ENCODE measurements around the gene RASGRP3. TPM values are rescaled to one million over a fixed set of nuclear protein-coding genes. Genes with fewer than 3 reads are reported as not detected.

RASGRP3 gene
- total RNA-seq, 4 donors from 2014 or later: 2.6 to 42.7 (median 8.6) TPM

- no peaks in the 10 kb centered on the region for H3K9me3 ChIP-seq
- H3K4me3 ChIP-seq: no peak overlapping the region
- TF ChIP-seq CTCF (IDR thresholded peaks at IDR 0.05) (no peak), POLR2A (IDR thresholded peaks at IDR 0.05) (no peak)
- no peaks in the 10 kb centered on the region for H3K36me3 ChIP-seq
- no peaks in the 10 kb centered on the region for H3K27me3 ChIP-seq
- no peak overlapping the region for H3K27ac ChIP-seq
- H3K4me1 ChIP-seq: no peaks in the 10 kb centered on the region
- DNase-seq: no peak
- intact Hi-C loops (cut with DNase I; ENCODE audit: low total_unique reads): no loop called here
Measured at GRCh38 chr2:33432871-33433270, 43.6 kb upstream of the RASGRP3 start.

GRCh38 chr2:33433279-33434235 lies 42.9 kb upstream of the RASGRP3 start:
- H3K4me1 ChIP-seq: no peaks in the 10 kb centered on the region
- TF ChIP-seq POLR2A (IDR thresholded peaks at IDR 0.05) (no peak), CTCF (IDR thresholded peaks at IDR 0.05) (no peak)
- no peak overlapping the region for H3K4me3 ChIP-seq

GRCh38 chr2:33435518-33435917 lies 40.9 kb upstream of the RASGRP3 start:
- Histone ChIP-seq H3K4me3 (no peak overlapping the region), H3K27ac (no peak overlapping the region), H3K27me3 (no peaks in the 10 kb centered on the region), H3K36me3 (no peaks in the 10 kb centered on the region), H3K4me1 (no peaks in the 10 kb centered on the region), H3K9me3 (no peaks in the 10 kb centered on the region)
- intact Hi-C loops (cut with DNase I; ENCODE audit: low total_unique reads): no loop called here
- TF ChIP-seq POLR2A (IDR thresholded peaks at IDR 0.05) (no peak), CTCF (IDR thresholded peaks at IDR 0.05) (no peak)
- no peak for DNase-seq

More at GRCh38 chr2:33433279-33434235, 42.9 kb upstream of the RASGRP3 start:
- H3K27ac ChIP-seq: no peak overlapping the region
- intact Hi-C loops (cut with DNase I; ENCODE audit: low total_unique reads): no loop called here
- no peaks in the 10 kb centered on the region for H3K36me3 ChIP-seq
- no peaks in the 10 kb centered on the region for H3K27me3 ChIP-seq
- H3K9me3 ChIP-seq: no peaks in the 10 kb centered on the region
- DNase-seq: no peak

- no peaks in the 10 kb centered on the region for H3K9me3 ChIP-seq
- intact Hi-C loops (cut with DNase I; ENCODE audit: low total_unique reads): no loop called here
- H3K4me1 ChIP-seq: no peaks in the 10 kb centered on the region
- H3K36me3 ChIP-seq: no peaks in the 10 kb centered on the region
- H3K27ac ChIP-seq: peak overlapping the region in 1 of 2 donors; percentile 51
- H3K4me3 ChIP-seq: no peak overlapping the region
- no peak for DNase-seq
- no peak for TF ChIP-seq POLR2A (IDR thresholded peaks at IDR 0.05)
- no peak for TF ChIP-seq CTCF (IDR thresholded peaks at IDR 0.05)
- H3K27me3 ChIP-seq: no peaks in the 10 kb centered on the region
Measured at GRCh38 chr2:33436083-33436482, 40.4 kb upstream of the RASGRP3 start.

- Histone ChIP-seq H3K36me3 (no peaks in the 10 kb centered on the region), H3K9me3 (no peaks in the 10 kb centered on the region), H3K4me1 (no peaks in the 10 kb centered on the region), H3K4me3 (no peak overlapping the region), H3K27me3 (no peaks in the 10 kb centered on the region), H3K27ac (peak overlapping the region in 1 of 2 donors; percentile 51)
- no peak for DNase-seq
- intact Hi-C loops (cut with DNase I; ENCODE audit: low total_unique reads): no loop called here
- TF ChIP-seq CTCF (IDR thresholded peaks at IDR 0.05) (no peak), POLR2A (IDR thresholded peaks at IDR 0.05) (no peak)
Measured at GRCh38 chr2:33437297-33437696, 39.2 kb upstream of the RASGRP3 start.

Data from uterus (tissue), 4 donors.